GM19463 (cell line): ENCODE data around the gene OR1F1.
"Not testable (repeated sequence)": the region's sequence is repeated elsewhere in the genome, so short reads cannot be mapped to it uniquely, and the experiment has no call there.

ENCODE experiments used
- ATAC-seq: cut with Tn5 transposase; IDR thresholded peaks from one replicate; pipeline ENCODE4 v1.9.1; 2021; ENCODE audit warnings: mild to moderate bottlenecking, moderate library complexity; ENCODE audit not compliant: unreplicated experiment

Gene OR1F1

GRCh38 chr16:3150346-3151218 lies 37.4 kb upstream of the OR1F1 start:
- peak; percentile 69 for ATAC-seq

- no peak for ATAC-seq
Observed at GRCh38 chr16:3152027-3152276, 36.1 kb upstream of the OR1F1 start.

GRCh38 chr16:3152277-3152990 lies 35.6 kb upstream of the OR1F1 start:
- no peak for ATAC-seq

GRCh38 chr16:3152991-3153368 lies 35.0 kb upstream of the OR1F1 start:
- ATAC-seq = no peak

- ATAC-seq = no peak
Observed at GRCh38 chr16:3155181-3155580, 32.8 kb upstream of the OR1F1 start.

GRCh38 chr16:3155972-3156371 lies 32.0 kb upstream of the OR1F1 start:
- ATAC-seq = no peak

- no peak for ATAC-seq
Observed at GRCh38 chr16:3157229-3158025, 30.6 kb upstream of the OR1F1 start.

- ATAC-seq = peak; percentile 7
Observed at GRCh38 chr16:3158026-3158509, 29.9 kb upstream of the OR1F1 start.

GRCh38 chr16:3158510-3159314 lies 29.3 kb upstream of the OR1F1 start:
- peak; percentile 58 for ATAC-seq

GRCh38 chr16:3161235-3162018 lies 26.6 kb upstream of the OR1F1 start:
- no peak for ATAC-seq

- no peak for ATAC-seq
Observed at GRCh38 chr16:3164121-3164991, 23.6 kb upstream of the OR1F1 start.

GRCh38 chr16:3165111-3165822 lies 22.7 kb upstream of the OR1F1 start:
- ATAC-seq = no peak

- no peak for ATAC-seq
Observed at GRCh38 chr16:3166505-3166886, 21.5 kb upstream of the OR1F1 start.

- not testable (repeated sequence) for ATAC-seq
Observed at GRCh38 chr16:3168729-3169128, 19.3 kb upstream of the OR1F1 start.

GRCh38 chr16:3170440-3171180 lies 17.4 kb upstream of the OR1F1 start:
- ATAC-seq = no peak

- peak; percentile 33 for ATAC-seq
Observed at GRCh38 chr16:3171181-3171854, 16.7 kb upstream of the OR1F1 start.
